Esophagus squamous epithelium (tissue), 5 donors: ENCODE data around the gene MLLT10. TPM values are rescaled to one million over a fixed set of nuclear protein-coding genes. Genes with fewer than 3 reads are reported as not detected.
A peak's percentile ranks its signal among the peaks of the same experiment; 100 is the strongest.

ENCODE experiments used
- DNase-seq: peaks from one replicate; lab custom pipeline; 2025; lab: John Stamatoyannopoulos, UW
- H3K27ac ChIP-seq, 4 donors: fragments of 200-600 bp; sonication (generic); one replicate each; pipeline ENCODE4 v1.5.1; 2016 to 2019; ENCODE audit warnings: mild to moderate bottlenecking in 1 of 4
- H3K27me3 ChIP-seq, 4 donors: fragments of 200-600 bp; sonication (generic); 1 replicate in 3 of 4; 2 replicates in 1 of 4; pipeline versions ENCODE4 v1.5.1 to v1.6.0; 2017 to 2021; ENCODE audit warnings: antibody characterized with exemption in 1 of 4
- H3K36me3 ChIP-seq, 3 donors: fragments of 200-600 bp; sonication (generic); one replicate each; pipeline ENCODE4 v1.5.1; 2016 to 2019
- H3K4me1 ChIP-seq, 3 donors: fragments of 200-600 bp; sonication (generic); one replicate each; pipeline ENCODE4 v1.5.1; 2017 to 2019
- H3K4me3 ChIP-seq, 4 donors: fragments of 200-600 bp; sonication (generic); 1 replicate in 3 of 4; 2 replicates in 1 of 4; pipeline ENCODE4 v1.5.1; 2016 to 2019; ENCODE audit warnings: mild to moderate bottlenecking in 2 of 4, moderate library complexity in 1 of 4
- H3K9me3 ChIP-seq, 3 donors: fragments of 200-600 bp; sonication (generic); one replicate each; pipeline ENCODE4 v1.5.1; 2016 to 2019
- CTCF ChIP-seq, 6 experiments: fragments of 450-650 bp in 4 of 6; fragments of 200-600 bp in 2 of 6; sonication (generic) in 2 of 6; IDR thresholded peaks; one replicate each; pipeline ENCODE4 v1.5.1; 2016 to 2019; ENCODE audit warnings: antibody characterized with exemption in 6 of 6, mild to moderate bottlenecking in 4 of 6, moderate library complexity in 4 of 6
- POLR2A ChIP-seq, 4 donors: fragments of 450-650 bp; IDR thresholded peaks; one replicate each; pipeline ENCODE4 v1.6.1; 2017; ENCODE audit warnings: antibody characterized with exemption in 4 of 4, mild to moderate bottlenecking in 4 of 4, moderate library complexity in 3 of 4
- WGBS, 2 donors: methylation state at CpG; one replicate each; pipeline ENCODE4 v1.1.5; 2018; 5-methylcytosine and 5-hydroxymethylcytosine counted together
- intact Hi-C: fragments of 100-400 bp; cut with DNase I; formaldehyde crosslinking; loops from one replicate; pipeline ENCODE4 v1.15.0; 2022
- total RNA-seq, 4 donors: library from RNA; depleted of rRNA; stranded (reverse); fragments of >200 nt; gene quantifications; one replicate each; pipeline ENCODE4 v1.1.0, GENCODE V29; 2016
- donor health status: DM: yes; HTN: yes; CAD: no.

The MLLT10 gene
- total RNA-seq, 4 donors from 2014 or later, result 22.7 to 49.6 (median 32.4) TPM

DNA sequence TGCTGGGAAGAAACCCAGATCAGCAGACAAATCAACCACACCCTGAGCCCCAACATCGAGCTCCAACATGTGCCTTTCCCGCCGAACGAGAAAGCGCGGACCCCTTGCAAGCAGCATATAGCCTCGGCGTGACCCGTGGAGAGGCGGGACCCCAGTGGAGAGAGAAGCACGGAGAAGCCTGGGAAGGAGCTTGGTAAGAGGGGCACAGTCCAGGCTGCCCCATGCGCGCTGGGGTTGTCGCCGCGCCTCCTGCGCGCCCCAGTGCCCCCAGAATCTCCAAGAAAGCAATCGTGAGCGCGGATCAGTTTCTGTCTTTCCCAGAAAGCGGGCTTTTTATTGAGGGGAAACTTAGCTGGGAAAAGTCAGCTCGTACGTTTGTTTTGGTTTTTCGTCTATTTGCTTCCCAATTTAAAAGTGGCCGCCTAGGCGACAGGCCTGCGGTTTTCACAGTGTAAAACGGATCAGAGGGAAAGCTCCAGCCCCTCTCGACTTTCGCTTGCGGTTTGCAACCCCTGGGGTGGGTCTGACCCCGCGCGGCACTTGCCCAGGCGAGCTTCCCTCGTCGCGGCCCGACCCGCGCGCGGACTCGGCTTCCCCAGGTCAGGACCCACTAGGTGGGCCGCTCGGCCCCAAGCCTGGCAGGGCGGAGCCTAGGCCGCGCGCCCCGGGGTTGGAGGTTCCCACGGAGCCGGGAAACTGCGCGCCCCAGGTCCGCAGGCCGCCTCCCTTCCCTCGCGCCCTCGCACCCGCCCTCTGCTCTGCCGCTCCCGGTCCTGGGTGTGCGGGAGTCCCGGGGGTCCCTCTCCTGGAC is 39.6 kb upstream of the MLLT10 start:
- DNase-seq, result no peak
- Histone ChIP-seq H3K27ac (peak overlapping the region; percentile 50 to 79 (median 62)), H3K9me3 (no peaks in the 10 kb centered on the region), H3K27me3 (peaks cover 0 to 25% (median 0%) of the 10 kb centered on the region in 4 donors), H3K36me3 (no peaks in the 10 kb centered on the region), H3K4me1 (peaks cover 8 to 29% (median 8%) of the 10 kb centered on the region in 3 donors), H3K4me3 (peak overlapping the region; percentile 54 to 80 (median 76))
- intact Hi-C loops, result loop anchor here (10.0 kb wide), 1 partner anchor 220 kb away; no protein-coding TSS in a partner anchor
- TF ChIP-seq CTCF (IDR thresholded peaks at IDR 0.05), result no peak
- no peak for TF ChIP-seq POLR2A (IDR thresholded peaks at IDR 0.05)
- WGBS, 2 donors, result 4 to 21% methylated on average over 8 to 17 of the region's 66 CpGs

DNA sequence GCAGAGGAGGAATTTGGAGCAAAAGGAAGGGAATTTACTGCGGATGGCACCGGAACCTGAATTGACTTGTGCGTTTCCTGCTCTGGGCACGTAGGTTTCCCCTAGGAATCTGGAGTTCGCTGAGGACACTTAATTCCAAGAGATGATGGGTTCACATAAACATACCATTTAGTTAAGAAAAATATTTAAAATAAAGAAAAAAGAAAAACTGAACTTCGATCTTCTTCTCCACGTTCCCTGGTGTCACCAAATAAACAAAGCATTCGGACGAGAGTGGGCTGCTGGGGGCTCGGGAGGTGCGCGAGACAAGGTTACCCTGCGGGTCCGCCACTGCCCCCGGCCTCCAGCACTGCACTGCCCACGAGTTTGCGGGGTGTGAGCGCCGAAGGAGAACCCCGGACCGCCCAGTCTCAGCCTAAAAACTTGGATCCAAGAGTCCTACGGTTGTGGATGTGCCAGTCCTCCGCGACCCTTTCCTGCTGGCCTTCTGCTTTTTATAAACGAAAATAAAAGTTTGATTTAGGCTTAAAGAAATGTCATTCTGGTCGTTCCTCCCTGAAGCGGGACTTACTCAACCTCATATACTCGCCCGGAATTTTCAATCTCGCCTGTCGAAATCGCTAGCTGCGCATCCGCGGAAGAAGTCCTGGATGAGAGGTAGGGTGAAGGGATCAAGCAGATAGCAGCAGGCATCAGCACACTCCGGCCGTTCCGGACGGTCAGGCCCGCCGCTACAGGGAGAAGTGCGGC is 38.9 kb upstream of the MLLT10 start:
- intact Hi-C loops, result loop anchor here (10.0 kb wide), 1 partner anchor 220 kb away; no protein-coding TSS in a partner anchor

GRCh38 chr10:21495752-21496342 is 38.2 kb upstream of the MLLT10 start:
- Histone ChIP-seq H3K4me1 (peaks cover 8 to 39% (median 8%) of the 10 kb centered on the region in 3 donors), H3K9me3 (no peaks in the 10 kb centered on the region), H3K4me3 (peak overlapping the region; percentile 54 to 80 (median 76)), H3K27ac (peak overlapping the region; percentile 63 to 81 (median 77)), H3K36me3 (no peaks in the 10 kb centered on the region), H3K27me3 (peaks cover 0 to 38% (median 0%) of the 10 kb centered on the region in 4 donors)
- WGBS, 2 donors, result 0% methylated on average over 1 to 5 of the region's 58 CpGs
- no peak for TF ChIP-seq POLR2A (IDR thresholded peaks at IDR 0.05)
- peak; percentile 96 to 99 (median 98) for TF ChIP-seq CTCF (IDR thresholded peaks at IDR 0.05)
- intact Hi-C loops, result loop anchor here (10.0 kb wide), 1 partner anchor 221 kb away; no protein-coding TSS in a partner anchor
- DNase-seq, result peak; percentile 34

More for the DNA sequence above, 38.9 kb upstream of the MLLT10 start:
- Histone ChIP-seq H3K4me3 (peak overlapping the region; percentile 54 to 80 (median 76)), H3K27me3 (peaks cover 0 to 33% (median 0%) of the 10 kb centered on the region in 4 donors), H3K36me3 (no peaks in the 10 kb centered on the region), H3K27ac (peak overlapping the region; percentile 63 to 79 (median 73)), H3K9me3 (no peaks in the 10 kb centered on the region), H3K4me1 (peaks cover 8 to 34% (median 8%) of the 10 kb centered on the region in 3 donors)
- WGBS, 2 donors, result 1% methylated on average over 31 to 39 of the region's 42 CpGs
- TF ChIP-seq CTCF (IDR thresholded peaks at IDR 0.05) (no peak), POLR2A (IDR thresholded peaks at IDR 0.05) (no peak)
- DNase-seq, result no peak

DNA sequence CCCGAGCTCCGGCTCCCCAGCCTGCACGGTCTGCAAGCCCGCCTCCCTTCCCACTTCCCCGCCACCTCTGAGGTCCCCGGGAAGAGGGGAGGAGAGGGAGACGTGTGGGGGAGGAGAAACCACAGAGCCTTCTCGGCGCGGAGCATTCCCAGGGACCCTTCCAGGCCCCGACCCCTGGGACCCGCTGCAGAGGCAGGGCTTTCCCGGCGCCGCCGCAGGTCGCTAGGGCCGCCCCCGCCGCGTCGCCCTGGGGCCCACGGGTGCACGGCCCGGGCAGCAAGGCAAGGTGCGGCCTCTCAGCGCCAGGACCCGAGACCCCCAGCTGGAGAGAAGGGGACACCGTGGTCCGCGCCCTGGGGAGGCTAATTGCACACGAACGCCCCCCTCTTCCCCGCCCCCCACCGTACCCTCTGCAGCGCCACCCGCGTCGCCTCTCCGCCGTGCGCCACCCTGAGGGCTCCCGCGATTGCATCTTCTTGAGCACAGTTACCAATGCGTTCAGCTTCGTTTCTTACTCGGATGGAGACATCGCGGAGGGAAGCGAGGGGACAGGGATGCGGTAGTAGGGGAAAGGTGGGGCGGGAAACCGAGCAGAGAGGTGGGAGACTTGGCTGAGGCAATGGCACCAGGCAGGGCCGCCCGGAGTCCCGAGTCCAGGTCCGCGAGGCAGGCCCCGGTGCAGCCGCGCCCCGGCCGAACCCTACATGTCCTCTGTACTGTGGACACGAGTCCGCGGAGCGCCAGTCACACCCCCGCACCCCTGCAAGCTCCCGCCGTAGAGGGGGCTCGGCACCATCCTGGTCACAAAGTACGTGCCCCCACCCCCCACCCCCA is 37.5 kb upstream of the MLLT10 start:
- intact Hi-C loops, result loop anchor here (10.0 kb wide), 1 partner anchor 222 kb away; no protein-coding TSS in a partner anchor
- Histone ChIP-seq H3K4me1 (peaks cover 8 to 39% (median 8%) of the 10 kb centered on the region in 3 donors), H3K36me3 (no peaks in the 10 kb centered on the region), H3K27me3 (peaks cover 0 to 38% (median 0%) of the 10 kb centered on the region in 4 donors), H3K27ac (peak overlapping the region; percentile 63 to 81 (median 77)), H3K9me3 (no peaks in the 10 kb centered on the region), H3K4me3 (peak overlapping the region; percentile 54 to 80 (median 76))
- WGBS, 2 donors, result 0% methylated on average over 3 to 7 of the region's 72 CpGs
- TF ChIP-seq CTCF (IDR thresholded peaks at IDR 0.05), result peak in 3 of 6 experiments; percentile 3 to 24 (median 8)
- no peak for TF ChIP-seq POLR2A (IDR thresholded peaks at IDR 0.05)
- DNase-seq, result no peak
